AG04450 (cell line): ENCODE results near the gene MAP7D3. TPM values are rescaled to one million over a fixed set of nuclear protein-coding genes. Genes with fewer than 3 reads are reported as not detected.

Experiments used
- CTCF ChIA-PET: fragments of 300-600, 350-600 bp; formaldehyde crosslinking; extraction: SDS; loops from one replicate; lab custom pipeline; 2022; ENCODE audit warnings: antibody characterized with exemption, inconsistent platforms; lab: Charles Lee
- POLR2A ChIA-PET: fragments of 350-600 bp; formaldehyde crosslinking; extraction: SDS; loops from one replicate; lab custom pipeline; 2021; ENCODE audit warnings: antibody characterized with exemption, inconsistent platforms; lab: Yijun Ruan, JAX
- DNase-seq: peaks from one replicate; pipeline ENCODE4 v3.0.0-alpha.2; 2011; ENCODE audit warnings: low read depth, low spot score
- H3K27ac ChIP-seq: one replicate; pipeline ENCODE4 v1.5.1; 2012; ENCODE audit warnings: low read depth, low read length, control low read depth
- H3K27me3 ChIP-seq: one replicate; pipeline ENCODE4 v1.6.0; 2012; ENCODE audit warnings: low read length; ENCODE audit not compliant: control insufficient read depth, insufficient read depth
- H3K4me3 ChIP-seq: 2 replicates; pipeline ENCODE4 v1.5.1; 2011; ENCODE audit warnings: mild to moderate bottlenecking, low read depth, low read length, control low read depth
- H3K9me3 ChIP-seq: 2 replicates; pipeline ENCODE4 v1.5.1; 2012; ENCODE audit warnings: low read length; ENCODE audit not compliant: control insufficient read depth, insufficient read depth
- CTCF ChIP-seq: IDR thresholded peaks from 2 replicates; pipeline ENCODE4 v1.5.1; 2011; ENCODE audit warnings: low read depth, low read length, control low read depth, inconsistent platforms
- polyA plus RNA-seq: library from polyadenylated mRNA; depleted of rRNA; stranded (reverse); fragments of >200 nt; gene quantifications from 2 replicates; pipeline ENCODE4 v1.2.3, GENCODE V29; 2011

The MAP7D3 gene
- polyA plus RNA-seq, 1 experiment = 16.6 TPM

DNA sequence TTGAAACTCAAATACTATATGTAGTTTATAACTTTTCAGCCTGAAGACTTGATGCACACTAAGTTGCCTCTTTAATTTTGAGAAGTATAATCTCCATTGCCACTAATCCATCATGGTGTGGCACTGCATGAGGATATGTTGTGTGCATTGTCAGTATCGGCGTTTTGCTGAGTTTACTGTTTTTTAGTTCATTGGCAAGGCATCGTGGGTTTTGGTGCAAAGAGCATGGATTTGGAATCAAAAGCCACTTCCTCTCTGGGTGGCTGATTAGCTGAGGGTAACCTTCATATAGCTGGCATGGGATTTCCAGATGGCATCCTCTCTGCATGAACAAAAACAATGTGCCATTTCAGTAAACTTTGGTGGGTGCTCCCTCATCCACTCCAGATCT is 65.2 kb downstream of the MAP7D3 start:
- H3K4me3 ChIP-seq = no peak overlapping the region
- H3K9me3 ChIP-seq = no peaks in the 10 kb centered on the region
- ChIA-PET CTCF (interaction anchor here (1.1 to 2.4 kb wide), 2 partner anchors 23 to 158 kb away, joined by 3 to 8 read pairs; no protein-coding TSS in a partner anchor), POLR2A (interaction anchor here (0.9 to 1.1 kb wide), 2 partner anchors 10 to 17 kb away, joined by 3 to 4 read pairs; no protein-coding TSS in a partner anchor)
- DNase-seq = no peak
- no peak overlapping the region for H3K27ac ChIP-seq
- no peak for TF ChIP-seq CTCF
- H3K27me3 ChIP-seq = no peaks in the 10 kb centered on the region

DNA sequence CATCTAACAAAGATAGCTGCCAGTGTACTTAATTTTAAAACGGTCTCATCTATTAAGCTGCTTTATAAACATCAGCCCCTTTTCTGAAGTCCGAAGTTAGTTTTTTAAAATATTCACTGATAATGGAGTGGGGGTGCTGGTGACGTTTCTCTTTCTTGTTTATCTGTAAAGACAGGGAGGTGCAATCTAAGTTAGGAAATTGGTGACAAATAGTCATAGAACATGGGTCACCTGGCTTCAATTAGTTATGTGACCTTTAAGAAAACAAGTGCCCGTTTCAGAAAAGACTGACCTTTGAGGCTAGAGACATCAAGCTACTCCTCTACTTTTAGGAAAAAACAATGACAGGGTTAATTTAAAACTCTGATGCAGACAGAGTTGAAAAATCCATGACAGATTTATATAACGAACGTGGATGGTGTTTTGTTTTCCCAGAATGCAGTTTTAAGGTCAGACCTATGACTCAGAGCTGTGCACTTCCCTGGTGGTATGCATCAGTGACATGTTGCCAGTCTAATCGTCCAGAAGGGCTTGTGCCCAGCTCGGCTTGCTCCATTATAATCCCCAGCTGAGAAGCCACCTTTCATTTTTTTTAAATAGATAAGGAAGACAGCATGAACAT is 65.7 kb downstream of the MAP7D3 start:
- no peak overlapping the region for H3K27ac ChIP-seq
- ChIA-PET POLR2A (interaction anchor here (0.9 to 1.1 kb wide), 2 partner anchors 9 to 16 kb away, joined by 3 to 4 read pairs; no protein-coding TSS in a partner anchor), CTCF (interaction anchor here (0.8 to 2.4 kb wide), 3 partner anchors 22 to 157 kb away, joined by 3 to 8 read pairs (median 3); no protein-coding TSS in a partner anchor)
- no peak for TF ChIP-seq CTCF
- H3K9me3 ChIP-seq = no peaks in the 10 kb centered on the region
- no peaks in the 10 kb centered on the region for H3K27me3 ChIP-seq
- no peak for DNase-seq
- H3K4me3 ChIP-seq = no peak overlapping the region

- ChIA-PET POLR2A (no interaction called here), CTCF (interaction anchor here (1.0 to 2.4 kb wide), 2 partner anchors 21 to 156 kb away, joined by 3 to 8 read pairs; no protein-coding TSS in a partner anchor)
- no peak for TF ChIP-seq CTCF
- H3K4me3 ChIP-seq = no peak overlapping the region
- no peak for DNase-seq
- H3K9me3 ChIP-seq = no peaks in the 10 kb centered on the region
- H3K27ac ChIP-seq = no peak overlapping the region
- no peaks in the 10 kb centered on the region for H3K27me3 ChIP-seq
These were observed 67.3 kb downstream of the MAP7D3 start for GRCh38 chrX:136183917-136184316.

GRCh38 chrX:136183172-136183571 is 68.0 kb downstream of the MAP7D3 start:
- no peaks in the 10 kb centered on the region for H3K9me3 ChIP-seq
- CTCF ChIA-PET = interaction anchor here (1.0 kb wide), 1 partner anchor 155 kb away, joined by 3 read pairs; no protein-coding TSS in a partner anchor
- no peak for DNase-seq
- no peak overlapping the region for H3K27ac ChIP-seq
- POLR2A ChIA-PET = no interaction called here
- no peak overlapping the region for H3K4me3 ChIP-seq
- TF ChIP-seq CTCF = no peak
- H3K27me3 ChIP-seq = no peaks in the 10 kb centered on the region

GRCh38 chrX:136182414-136182813 is 68.8 kb downstream of the MAP7D3 start:
- H3K4me3 ChIP-seq = no peak overlapping the region
- TF ChIP-seq CTCF = no peak
- ChIA-PET CTCF (no interaction called here), POLR2A (no interaction called here)
- H3K27ac ChIP-seq = no peak overlapping the region
- no peaks in the 10 kb centered on the region for H3K27me3 ChIP-seq
- no peaks in the 10 kb centered on the region for H3K9me3 ChIP-seq
- no peak for DNase-seq
